Activated naive CD4-positive, alpha-beta T cell treated with anti-CD3 and anti-CD28 coated beads, Interleukin-2, amount 50 U/mL, for 24 hours (primary cell): Measurements from ENCODE around the gene PARP16.

Source experiments
- H3K27ac Mint-ChIP-seq: one replicate; pipeline ENCODE4 v1.8.0; 2021; ENCODE audit warnings: mild to moderate bottlenecking, mixed read lengths
- H3K27me3 Mint-ChIP-seq: one replicate; pipeline ENCODE4 v1.8.0; 2021; ENCODE audit warnings: mixed read lengths
- H3K36me3 Mint-ChIP-seq: one replicate; pipeline ENCODE4 v1.8.0; 2021; ENCODE audit warnings: mixed read lengths
- H3K4me1 Mint-ChIP-seq: one replicate; pipeline ENCODE4 v1.8.0; 2021; ENCODE audit warnings: mixed read lengths
- H3K4me3 Mint-ChIP-seq: one replicate; pipeline ENCODE4 v1.8.0; 2021; ENCODE audit warnings: mild to moderate bottlenecking, mixed read lengths
- H3K9me3 Mint-ChIP-seq: one replicate; pipeline ENCODE4 v1.8.0; 2021; ENCODE audit warnings: mixed read lengths

The PARP16 gene

DNA sequence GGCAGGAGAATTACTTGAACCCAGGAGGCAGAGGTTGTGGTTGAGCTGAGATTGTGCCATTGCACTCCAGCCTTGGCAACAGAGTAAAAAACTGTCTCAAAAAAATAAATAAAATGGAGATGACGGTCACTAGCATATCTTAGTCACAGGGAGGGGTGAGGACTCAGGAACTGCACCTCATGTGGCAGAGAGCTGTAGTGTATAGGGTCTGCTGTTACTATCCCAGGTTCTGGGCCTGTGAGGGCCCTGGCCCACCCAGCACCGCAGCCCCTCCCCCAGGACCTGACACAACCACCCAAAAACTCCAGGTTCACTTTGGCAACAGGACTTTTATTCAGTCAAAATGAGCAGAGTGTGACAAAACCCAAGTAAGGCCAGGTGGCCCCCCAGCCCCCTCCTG lies 40.1 kb upstream of the PARP16 start:
- no peaks in the 10 kb centered on the region for H3K4me1 Mint-ChIP-seq
- H3K4me3 Mint-ChIP-seq: no peak overlapping the region
- H3K27ac Mint-ChIP-seq: no peak overlapping the region

DNA sequence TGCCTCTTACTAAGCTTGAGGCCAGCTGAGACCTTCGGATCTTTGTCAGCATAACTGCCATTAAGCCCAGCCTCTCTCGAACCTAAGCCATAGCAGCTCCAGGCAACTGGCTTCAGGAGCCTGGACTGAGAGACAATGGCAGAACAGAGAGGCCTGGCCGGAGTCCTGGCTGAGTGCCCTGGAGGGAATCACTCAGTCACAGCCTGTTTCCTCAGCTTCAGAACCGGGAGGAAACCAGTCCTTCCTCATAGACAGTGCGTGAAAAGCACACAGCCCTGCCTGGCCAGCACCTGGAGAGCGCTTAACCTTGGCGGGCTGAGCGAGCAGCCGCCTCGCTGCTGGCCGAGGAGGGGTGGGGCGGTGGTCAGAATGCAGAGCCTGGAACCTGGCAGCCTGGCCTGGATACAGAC lies 39.4 kb upstream of the PARP16 start:
- Mint-ChIP-seq H3K27ac (no peak overlapping the region), H3K4me3 (no peak overlapping the region), H3K9me3 (no peaks in the 10 kb centered on the region), H3K27me3 (no peaks in the 10 kb centered on the region), H3K36me3 (no peaks in the 10 kb centered on the region), H3K4me1 (no peaks in the 10 kb centered on the region)

More for the DNA sequence above, 40.1 kb upstream of the PARP16 start:
- no peaks in the 10 kb centered on the region for H3K36me3 Mint-ChIP-seq
- H3K9me3 Mint-ChIP-seq: no peaks in the 10 kb centered on the region
- H3K27me3 Mint-ChIP-seq: no peaks in the 10 kb centered on the region

DNA sequence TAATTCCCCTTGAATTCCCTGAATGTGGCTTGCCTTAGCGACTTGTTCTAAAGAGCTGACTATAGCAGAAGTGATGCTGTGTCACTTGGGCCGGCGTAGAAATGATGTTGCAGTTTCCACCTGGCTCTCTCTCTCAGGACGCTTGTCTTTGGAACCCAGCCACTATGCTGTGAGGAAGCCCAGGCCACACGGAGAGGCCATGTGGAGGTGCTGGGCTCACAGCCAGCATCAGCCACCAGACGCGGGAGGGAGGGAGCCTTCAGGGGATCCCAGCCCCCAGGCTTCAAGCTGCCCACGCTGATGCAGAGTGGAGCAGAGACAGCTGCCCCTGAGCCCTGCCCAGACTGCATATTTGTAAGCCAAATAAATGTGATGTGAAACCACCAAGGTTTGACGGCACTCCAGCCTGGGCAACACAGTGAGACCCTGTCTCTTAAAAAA lies 36.4 kb upstream of the PARP16 start:
- peaks cover 1% of the 10 kb centered on the region for H3K27me3 Mint-ChIP-seq
- no peak overlapping the region for H3K4me3 Mint-ChIP-seq
- H3K36me3 Mint-ChIP-seq: no peaks in the 10 kb centered on the region
- no peak overlapping the region for H3K27ac Mint-ChIP-seq
- peaks cover 3% of the 10 kb centered on the region for H3K4me1 Mint-ChIP-seq
- H3K9me3 Mint-ChIP-seq: no peaks in the 10 kb centered on the region

DNA sequence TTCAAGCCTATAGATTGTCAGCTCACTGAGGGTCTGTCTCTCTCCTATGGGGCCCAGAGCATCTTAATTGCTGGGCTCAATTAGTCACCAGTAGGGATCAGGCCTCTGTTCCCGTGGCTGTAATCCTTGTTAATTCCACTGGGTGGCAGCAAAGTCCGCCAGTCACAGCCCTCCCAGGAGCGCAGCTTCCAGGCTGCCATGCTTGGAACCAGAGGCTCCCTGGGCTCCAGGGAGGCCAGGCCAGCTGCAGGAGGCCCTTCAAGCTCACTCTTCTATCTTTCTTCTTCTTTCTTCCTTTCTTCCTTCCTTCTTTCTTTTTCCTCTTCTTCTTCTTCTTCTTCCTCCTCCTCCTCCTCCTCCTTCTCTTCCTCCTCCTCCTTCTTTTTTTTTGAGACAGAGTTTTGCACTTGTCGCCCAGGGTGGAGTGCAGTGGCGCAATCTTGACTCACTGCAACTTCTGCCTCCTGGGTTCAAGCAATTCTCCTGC lies 32.2 kb upstream of the PARP16 start:
- Mint-ChIP-seq H3K4me3 (no peak overlapping the region), H3K27ac (peak overlapping the region; percentile 19), H3K9me3 (no peaks in the 10 kb centered on the region), H3K36me3 (no peaks in the 10 kb centered on the region), H3K27me3 (peaks cover 1% of the 10 kb centered on the region), H3K4me1 (peaks cover 3% of the 10 kb centered on the region)

DNA sequence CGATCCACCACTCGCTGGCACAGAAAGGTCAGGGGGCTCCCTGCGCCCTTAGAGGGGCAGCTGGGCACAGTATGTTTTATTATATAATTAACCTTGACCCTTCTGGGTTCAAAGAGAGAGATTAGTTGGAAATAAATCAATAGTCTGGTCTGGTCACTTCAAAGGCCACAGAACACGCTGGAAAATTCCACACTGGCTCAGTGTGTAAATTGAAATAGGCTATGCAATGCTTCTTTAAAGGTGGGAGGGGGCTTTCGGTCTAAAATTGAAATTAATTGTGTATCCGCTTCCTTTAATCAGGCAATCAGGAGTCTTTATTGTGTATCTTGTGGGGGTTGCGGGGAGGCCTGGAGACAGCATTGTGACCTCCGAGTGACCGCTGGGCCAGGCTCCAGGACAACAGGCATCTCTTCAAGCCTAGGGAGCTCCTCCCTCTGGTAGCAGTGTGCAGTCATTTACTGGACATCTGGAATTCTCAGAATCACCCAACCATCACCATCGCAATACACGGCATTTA lies 25.8 kb upstream of the PARP16 start:
- Mint-ChIP-seq H3K4me1 (no peaks in the 10 kb centered on the region), H3K4me3 (no peak overlapping the region), H3K36me3 (no peaks in the 10 kb centered on the region), H3K27me3 (no peaks in the 10 kb centered on the region), H3K27ac (peak overlapping the region; percentile 70), H3K9me3 (no peaks in the 10 kb centered on the region)

DNA sequence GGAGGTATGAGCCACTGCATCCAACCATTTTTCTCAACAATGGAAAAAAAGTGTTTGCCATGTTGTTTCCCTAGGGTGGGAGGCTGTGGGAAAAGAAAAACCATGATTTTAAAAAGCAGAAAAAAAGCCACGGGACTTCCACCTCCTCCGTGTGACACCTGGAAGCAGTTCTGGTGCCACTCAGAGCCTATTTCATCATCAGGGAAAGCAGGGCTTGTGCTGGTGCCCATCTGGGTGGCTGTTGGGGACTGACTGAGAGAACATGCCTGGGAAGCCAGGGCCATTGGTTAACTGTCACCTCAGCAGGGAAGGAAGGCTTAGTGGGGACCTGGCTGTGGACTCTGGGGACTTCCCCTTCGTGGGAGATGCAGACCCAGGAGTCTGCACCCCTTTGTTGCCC lies 25.1 kb upstream of the PARP16 start:
- Mint-ChIP-seq H3K4me1 (no peaks in the 10 kb centered on the region), H3K27me3 (no peaks in the 10 kb centered on the region), H3K36me3 (no peaks in the 10 kb centered on the region), H3K27ac (no peak overlapping the region), H3K4me3 (no peak overlapping the region), H3K9me3 (no peaks in the 10 kb centered on the region)

DNA sequence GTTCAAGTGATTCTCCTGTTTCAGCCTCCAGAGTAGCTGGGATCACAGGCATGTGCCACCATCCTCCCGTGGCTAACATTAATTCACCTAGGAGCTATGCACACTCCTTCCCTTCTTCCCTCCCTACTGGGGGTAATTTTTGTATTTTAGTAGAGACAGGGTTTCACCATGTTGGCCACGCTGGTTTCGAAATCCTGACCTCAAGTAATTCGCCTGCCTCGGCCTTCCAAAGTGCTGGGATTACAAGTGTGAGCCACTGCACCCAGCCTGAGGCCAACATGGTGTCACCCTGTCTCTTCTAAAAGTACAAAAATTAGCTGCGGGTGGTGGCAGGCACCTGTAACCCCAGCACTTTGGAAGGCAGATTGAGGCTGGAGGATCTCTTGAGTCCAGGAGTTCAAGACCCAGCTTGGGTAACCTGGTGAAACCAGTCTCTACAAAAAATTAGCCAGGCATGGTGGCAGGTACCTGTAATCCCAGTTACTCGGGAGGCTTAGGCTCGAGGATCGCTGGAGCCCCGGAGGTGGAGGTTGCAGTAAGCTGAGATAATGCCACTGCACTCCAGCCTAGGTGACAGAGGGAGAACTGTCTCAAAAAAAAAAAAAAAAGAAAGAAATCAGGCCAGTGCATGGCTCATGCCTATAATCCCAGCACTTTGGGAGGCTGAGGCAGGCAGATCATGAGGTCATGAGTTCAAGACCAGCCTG lies 23.9 kb upstream of the PARP16 start:
- Mint-ChIP-seq H3K36me3 (no peaks in the 10 kb centered on the region), H3K4me3 (no peak overlapping the region), H3K27me3 (no peaks in the 10 kb centered on the region), H3K27ac (no peak overlapping the region), H3K4me1 (peaks cover 10% of the 10 kb centered on the region), H3K9me3 (no peaks in the 10 kb centered on the region)

DNA sequence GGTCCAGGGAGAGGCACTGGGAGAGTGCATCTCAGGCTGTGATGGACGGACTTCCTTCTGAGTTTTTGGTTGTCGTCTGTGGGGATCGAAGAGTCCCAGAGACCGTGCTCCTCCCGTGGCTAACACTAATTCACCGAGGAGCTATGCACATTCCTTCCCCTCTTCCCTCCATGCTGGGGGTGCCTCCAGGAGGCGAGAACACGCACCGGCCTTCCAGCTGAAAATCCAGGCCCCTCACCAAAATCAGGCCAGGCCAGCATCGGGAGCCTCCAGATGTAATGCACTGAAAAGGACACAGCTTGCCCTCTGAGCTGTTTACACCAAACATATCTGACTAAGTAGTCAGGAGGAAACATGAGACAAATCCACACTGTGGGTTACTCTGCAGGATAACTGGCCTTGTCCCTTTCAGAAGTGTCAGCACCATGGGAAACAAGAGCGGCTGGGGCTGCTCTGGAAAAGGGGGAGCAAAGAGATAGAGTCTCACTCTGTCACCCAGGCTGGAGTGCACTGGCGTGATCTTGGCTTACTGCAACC lies 23.3 kb upstream of the PARP16 start:
- H3K4me1 Mint-ChIP-seq: peaks cover 12% of the 10 kb centered on the region
- no peaks in the 10 kb centered on the region for H3K27me3 Mint-ChIP-seq
- no peak overlapping the region for H3K27ac Mint-ChIP-seq
- H3K36me3 Mint-ChIP-seq: no peaks in the 10 kb centered on the region
- H3K4me3 Mint-ChIP-seq: no peak overlapping the region
- no peaks in the 10 kb centered on the region for H3K9me3 Mint-ChIP-seq

DNA sequence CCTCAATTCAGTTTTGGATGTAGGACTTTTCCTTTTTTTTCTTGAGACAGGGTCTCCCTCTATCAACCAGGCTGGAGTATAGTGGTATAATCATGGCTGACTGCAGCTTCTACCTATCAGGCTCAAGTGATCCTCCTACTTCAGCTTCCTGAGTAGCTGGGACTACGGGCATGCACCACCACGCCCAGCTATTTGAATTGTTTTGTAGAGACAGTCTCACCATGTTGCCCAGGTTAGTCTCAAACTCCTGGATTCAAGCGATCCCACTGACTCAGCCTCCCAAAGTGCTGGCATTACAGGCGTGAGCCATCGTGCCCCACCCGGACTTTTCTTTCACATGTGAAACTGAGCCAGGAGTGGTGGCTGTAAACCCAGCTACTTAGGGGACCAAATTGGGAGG lies 21.3 kb upstream of the PARP16 start:
- Mint-ChIP-seq H3K9me3 (no peaks in the 10 kb centered on the region), H3K36me3 (no peaks in the 10 kb centered on the region), H3K27me3 (no peaks in the 10 kb centered on the region), H3K4me3 (no peak overlapping the region), H3K27ac (no peak overlapping the region), H3K4me1 (peaks cover 25% of the 10 kb centered on the region)

DNA sequence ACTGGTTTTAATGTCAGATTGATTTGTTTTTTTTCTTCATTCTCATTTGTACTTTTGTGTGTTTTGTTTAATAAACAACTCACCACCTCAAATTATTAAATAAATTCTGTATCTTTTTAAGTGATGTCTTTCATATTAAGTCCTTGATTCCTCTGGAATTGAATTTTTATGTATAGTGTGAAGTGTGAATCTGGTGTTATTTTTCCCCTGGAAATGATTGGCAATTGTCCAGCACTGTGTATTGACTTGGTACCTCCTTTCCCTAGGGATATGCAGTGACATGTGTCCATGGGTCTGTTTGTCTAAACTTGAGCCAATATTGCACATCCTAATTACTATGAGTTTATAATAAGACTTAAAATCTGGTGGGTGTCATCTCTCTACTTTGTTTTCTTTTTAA lies 19.9 kb upstream of the PARP16 start:
- Mint-ChIP-seq H3K9me3 (no peaks in the 10 kb centered on the region), H3K27ac (peak overlapping the region; percentile 46), H3K27me3 (no peaks in the 10 kb centered on the region), H3K4me1 (peaks cover 25% of the 10 kb centered on the region), H3K36me3 (no peaks in the 10 kb centered on the region), H3K4me3 (peak overlapping the region; percentile 19)

DNA sequence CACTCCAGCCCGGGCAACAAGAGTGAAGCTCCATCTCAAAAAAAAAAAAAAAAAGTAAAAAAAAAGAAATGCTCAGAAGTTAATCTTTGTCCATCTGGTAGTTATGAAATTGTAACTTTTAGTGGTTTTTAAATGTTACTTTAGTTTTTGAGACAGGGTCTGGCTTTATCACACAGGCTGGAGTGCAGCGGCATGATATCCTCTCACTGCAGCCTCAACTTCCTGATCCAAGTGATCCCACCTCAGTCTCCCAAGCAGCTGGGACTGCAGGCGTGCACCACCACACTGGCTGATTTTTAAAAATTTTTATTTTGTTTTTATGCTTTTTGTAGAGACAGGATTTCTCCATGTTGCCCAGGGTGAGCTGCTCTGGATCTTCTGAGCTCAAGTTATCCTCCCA lies 19.1 kb upstream of the PARP16 start:
- no peaks in the 10 kb centered on the region for H3K27me3 Mint-ChIP-seq
- no peak overlapping the region for H3K4me3 Mint-ChIP-seq
- H3K4me1 Mint-ChIP-seq: peaks cover 25% of the 10 kb centered on the region
- no peaks in the 10 kb centered on the region for H3K36me3 Mint-ChIP-seq
- H3K27ac Mint-ChIP-seq: peak overlapping the region; percentile 35
- no peaks in the 10 kb centered on the region for H3K9me3 Mint-ChIP-seq

DNA sequence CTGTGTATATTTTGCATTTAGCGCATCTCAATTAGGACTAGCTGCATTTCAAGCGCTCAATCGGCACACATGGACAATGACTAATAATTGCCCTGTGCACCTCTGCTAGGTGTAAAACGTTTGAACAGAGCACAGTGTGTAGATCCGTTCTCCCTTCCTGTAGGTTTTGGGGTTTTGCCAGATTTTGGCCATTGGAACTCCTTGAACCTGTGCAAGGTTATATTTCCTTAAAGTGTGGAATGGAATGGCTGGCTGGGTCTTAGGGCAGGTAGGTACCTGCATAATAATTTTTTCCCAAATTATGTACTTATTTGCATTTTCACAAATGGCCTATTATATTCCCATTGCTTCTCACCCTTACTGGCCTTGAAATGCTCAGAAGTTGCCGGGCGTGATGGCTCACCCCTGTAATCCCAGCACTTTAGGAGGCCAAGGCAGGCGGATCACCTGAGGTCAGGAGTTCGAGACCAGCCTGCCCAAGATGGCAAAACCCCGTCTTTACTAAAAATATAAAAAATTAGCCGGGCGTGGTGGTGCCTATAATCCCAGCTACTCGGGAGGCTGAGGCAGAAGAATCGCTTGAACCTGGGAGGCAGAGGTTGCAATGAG lies 18.6 kb upstream of the PARP16 start:
- Mint-ChIP-seq H3K36me3 (no peaks in the 10 kb centered on the region), H3K4me1 (peaks cover 30% of the 10 kb centered on the region), H3K27ac (peak overlapping the region; percentile 99), H3K27me3 (no peaks in the 10 kb centered on the region), H3K9me3 (no peaks in the 10 kb centered on the region), H3K4me3 (peak overlapping the region; percentile 99)

DNA sequence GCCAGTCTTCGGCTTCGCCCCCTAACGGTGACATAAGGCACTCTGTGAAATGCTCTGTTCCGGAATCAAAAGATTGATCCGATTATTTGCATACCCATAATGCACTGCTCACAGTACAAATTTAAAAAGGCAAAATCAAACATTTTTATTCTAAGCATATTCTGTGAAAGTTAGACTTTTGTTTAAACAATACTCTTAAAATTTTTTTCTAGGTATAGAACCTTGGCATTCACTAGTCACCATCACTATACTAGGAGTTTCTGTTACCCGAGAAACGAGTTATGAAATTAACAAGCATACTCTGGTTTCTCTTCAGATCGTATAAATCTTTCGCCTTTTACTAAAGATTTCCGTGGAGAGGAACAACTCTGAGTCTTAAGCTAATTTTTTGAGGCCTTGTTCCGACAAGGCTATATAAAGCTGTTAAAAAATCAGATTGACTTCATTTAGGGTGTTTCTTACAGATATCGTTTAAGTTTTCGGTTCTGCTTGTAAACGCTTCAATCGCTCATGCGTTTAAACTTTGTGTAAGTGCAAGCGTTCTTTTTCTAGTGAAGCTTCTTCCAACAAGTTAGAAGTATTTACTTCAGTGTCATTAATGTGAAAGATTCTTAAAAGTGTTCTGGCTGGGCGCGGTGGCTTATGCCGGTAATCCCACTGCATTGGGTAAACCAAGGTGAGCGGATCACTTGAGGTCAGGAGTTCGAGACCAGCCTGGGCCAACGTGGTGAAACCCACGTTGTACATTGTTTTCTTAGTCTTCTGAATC lies 17.9 kb upstream of the PARP16 start, which contains the start of gene RNU5B-1:
RNU5B-1 (plus strand) TSS at position 297 of the 769 bp plus-strand sequence.
- Mint-ChIP-seq H3K9me3 (no peaks in the 10 kb centered on the region), H3K27ac (peak within 1 kb of the TSS; percentile 99), H3K4me1 (peaks cover 37% of the 10 kb centered on the region), H3K36me3 (no peaks in the 10 kb centered on the region), H3K27me3 (no peaks in the 10 kb centered on the region), H3K4me3 (peak within 1 kb of the TSS; percentile 99)

DNA sequence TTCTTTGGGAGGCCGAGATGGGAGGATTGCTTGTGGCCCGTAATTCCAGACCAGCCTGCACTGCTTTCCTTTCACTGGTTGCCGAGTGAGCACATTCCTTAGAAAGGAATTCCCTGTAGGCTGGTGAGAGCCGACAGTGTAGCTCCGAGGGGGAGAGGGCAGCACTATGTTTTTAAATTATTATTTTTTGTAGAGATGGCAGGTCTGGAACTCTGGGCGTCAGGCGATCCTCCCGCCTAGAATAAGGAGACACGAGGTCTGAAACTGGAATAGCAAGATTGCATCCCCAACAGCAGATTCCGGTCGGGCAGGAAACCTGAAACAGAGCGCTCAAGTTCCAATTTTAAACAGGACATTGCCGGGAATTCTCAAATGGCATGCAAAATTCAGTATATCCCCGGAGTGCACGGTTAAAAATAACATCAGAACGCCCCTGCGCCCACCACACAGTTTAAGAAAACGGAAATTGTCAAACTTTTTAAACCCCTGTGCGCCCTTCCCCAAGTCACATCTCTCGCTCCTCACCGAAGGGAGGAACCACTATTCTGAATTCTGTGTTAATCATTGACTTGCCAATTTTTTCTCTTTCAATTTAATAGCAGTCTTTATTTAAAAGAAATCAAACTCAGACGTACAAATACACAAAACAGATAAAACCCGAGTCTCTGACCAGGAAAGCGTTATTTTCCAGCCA lies 17.2 kb upstream of the PARP16 start:
- Mint-ChIP-seq H3K27me3 (no peaks in the 10 kb centered on the region), H3K4me3 (peak overlapping the region; percentile 99), H3K4me1 (peaks cover 41% of the 10 kb centered on the region), H3K9me3 (no peaks in the 10 kb centered on the region), H3K27ac (peak overlapping the region; percentile 99), H3K36me3 (no peaks in the 10 kb centered on the region)

DNA sequence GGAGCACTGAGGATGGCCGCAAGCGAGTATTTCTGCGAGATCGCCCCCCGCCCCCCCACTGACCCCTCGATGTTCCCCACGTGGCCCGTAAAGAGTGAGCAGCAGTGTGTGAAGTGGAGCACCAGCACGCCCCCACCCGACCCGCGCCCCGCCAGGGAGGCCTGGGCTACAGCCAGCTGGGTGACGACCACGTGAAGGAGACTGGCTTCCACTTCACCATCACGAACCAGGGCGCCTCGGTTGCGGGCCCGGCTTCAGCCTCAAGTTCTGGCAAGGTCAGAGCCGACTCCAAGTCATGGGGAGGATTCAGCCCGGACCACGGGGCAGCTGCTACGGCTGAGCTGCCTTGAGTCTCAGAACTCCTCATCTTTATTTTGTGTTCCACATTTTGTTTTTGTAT lies 15.4 kb upstream of the PARP16 start:
- H3K36me3 Mint-ChIP-seq: no peaks in the 10 kb centered on the region
- no peaks in the 10 kb centered on the region for H3K9me3 Mint-ChIP-seq
- no peak overlapping the region for H3K27ac Mint-ChIP-seq
- peak overlapping the region; percentile 23 for H3K4me3 Mint-ChIP-seq
- H3K27me3 Mint-ChIP-seq: no peaks in the 10 kb centered on the region
- H3K4me1 Mint-ChIP-seq: peaks cover 54% of the 10 kb centered on the region
